Ramos (cell line): ENCODE measurements around the gene PARD3.
"Not testable (repeated sequence)": the region's sequence is repeated elsewhere in the genome, so short reads cannot be mapped to it uniquely, and the experiment has no call there.

Experiments used
- in situ Hi-C: fragments of 300-500 bp; cut with MboI; formaldehyde crosslinking; loops from one replicate; pipeline ENCODE4 v1.14.3; 2022; ENCODE audit warnings: low sequenced_read_pairs; ENCODE audit not compliant: unreplicated experiment

PARD3 gene

DNA sequence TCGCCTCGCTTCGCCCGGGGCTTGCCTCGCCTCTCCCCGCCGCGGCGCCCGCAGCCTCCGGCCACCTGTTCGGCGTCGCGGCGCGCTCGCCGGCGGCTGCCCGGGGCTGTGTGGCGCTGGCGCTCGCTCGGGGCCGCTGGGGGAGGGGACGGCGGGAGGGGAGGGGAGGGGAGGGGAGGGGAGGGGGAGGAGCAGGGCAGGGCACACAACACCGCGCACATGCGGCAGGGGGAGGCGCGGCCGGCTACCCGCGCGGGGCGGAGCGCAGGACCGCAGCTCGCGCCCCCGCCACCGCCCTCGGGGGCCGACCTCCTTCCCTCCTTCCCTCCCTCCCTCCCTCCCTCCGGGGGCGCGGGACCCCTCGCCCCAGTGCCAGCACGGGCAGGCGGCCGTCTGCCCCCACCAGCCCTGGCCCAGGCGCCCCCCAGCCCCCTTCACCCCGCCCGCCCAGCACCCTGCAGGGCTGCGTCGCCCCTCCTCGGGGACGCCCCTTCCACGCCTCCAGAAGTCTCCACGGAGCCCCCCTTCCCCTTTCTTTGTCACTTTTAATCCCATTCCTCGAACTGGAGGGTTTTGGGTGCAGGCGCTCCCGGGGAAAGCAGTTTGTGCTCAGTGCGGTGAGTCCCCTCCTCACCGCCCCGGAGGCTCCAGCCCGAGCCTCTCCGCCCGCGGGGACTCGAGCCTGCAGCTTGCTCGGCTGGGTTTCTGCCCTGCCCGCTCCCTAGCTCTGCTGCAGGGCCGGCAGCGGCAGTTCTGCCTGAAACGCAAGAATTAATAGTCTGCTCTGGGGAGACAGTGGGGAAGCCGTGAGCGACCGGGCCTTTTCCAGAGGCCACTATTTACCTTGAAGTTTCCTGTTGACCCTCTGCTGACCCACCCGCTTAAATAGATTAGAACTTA is at the start of gene PARD3:
Gene PARD3, minus strand, starts transcription at position 112 of the 900 bp plus-strand sequence. CDS start 301 bp downstream, outside the sequence.
- in situ Hi-C loops = no loop called here

DNA sequence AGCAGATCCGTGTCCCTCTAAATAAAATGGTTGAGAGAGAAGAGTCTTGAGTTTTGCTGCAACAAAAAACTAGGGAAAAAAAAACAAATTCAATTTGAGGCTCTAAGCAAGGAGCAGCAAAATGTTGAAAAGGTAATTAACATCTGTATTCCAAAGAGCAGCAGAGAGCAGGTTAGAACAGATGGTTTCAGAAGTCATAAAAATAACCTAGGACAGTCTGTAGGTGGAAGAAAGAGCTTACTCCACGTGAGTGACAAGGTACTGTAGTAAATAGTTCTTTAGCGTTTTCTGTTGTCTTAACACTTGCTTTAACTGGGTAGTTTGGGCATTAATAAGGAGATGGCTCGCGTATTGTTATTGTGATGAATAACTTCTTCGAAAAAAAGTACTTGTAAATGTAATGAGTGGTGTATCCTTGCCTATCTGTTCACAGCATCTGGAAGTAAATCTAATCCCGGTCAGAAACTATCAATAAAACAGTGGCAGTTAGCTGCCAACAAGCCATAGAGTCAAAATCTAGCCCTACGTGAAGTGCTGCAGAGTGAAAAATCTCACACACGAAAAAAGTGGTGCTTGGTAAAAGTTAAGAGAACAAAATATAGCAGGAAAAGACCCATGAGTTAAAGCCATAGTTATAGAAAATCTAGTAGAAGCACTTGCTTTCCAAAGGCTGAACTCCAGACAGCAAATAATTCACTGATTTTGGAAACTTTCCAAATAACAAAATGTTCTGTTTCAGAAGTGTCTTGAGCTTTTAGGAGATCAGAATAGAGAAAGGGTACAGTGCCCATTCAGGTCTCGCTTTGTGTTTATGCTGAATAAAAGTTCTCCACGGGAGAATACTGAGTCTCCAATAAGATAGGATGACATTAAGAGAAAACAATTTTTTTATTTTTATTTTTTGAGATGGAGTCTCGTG is 49.3 kb upstream of the PARD3 start:
- in situ Hi-C loops = no loop called here

DNA sequence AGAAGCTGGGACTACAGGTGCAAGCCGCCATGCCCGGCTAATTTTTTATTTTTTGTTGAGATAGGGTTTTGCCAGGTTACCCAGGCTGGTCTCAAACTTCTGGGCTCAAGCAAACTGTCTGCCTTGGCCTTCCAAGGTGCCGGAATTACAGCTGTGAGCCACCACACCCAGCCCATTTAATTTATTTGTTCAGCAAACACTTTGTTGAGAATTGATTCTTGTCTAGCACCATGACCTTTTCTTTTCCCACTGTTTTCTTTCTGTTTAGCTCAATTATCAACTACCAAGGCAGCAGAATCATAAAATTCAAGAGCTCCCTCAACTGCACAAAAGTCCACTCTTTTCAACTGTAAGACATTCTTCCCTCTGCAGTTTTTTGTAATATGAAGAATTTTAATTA is 47.8 kb upstream of the PARD3 start:
- in situ Hi-C loops = no loop called here

DNA sequence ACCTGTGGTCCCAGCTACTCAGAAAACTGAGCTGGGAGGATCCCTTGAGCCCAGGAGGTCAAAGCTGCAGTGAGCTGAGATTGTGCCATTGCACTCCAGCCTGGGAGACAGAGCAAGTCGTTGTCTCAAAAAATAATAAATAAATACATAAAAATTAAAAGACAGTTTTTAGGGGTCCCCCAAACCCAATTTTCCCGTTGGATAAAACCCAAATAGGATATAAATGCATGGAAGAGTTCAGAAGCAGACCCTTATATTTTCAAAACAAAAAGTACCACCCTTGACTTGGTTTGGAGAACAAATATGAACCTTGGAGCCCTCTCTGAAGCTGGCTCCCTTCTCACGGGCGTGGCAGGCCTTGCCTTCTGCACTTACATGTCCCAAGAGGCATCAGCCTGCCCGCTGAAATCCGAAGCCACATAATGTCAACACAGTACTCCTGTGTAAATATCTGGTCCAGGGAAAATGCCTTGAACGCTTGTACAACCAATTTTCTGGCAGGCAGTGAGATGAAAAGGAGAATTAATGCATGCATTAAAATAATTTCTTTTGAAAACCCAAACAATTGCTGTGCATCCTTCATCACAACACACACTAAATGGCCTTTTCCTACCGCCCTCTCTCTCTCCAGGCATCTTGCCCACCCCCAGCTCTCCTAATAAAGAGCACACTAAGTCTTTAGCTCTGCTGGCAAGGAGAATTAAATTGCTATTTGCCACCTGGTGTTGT is 46.4 kb upstream of the PARD3 start:
- in situ Hi-C loops = no loop called here

DNA sequence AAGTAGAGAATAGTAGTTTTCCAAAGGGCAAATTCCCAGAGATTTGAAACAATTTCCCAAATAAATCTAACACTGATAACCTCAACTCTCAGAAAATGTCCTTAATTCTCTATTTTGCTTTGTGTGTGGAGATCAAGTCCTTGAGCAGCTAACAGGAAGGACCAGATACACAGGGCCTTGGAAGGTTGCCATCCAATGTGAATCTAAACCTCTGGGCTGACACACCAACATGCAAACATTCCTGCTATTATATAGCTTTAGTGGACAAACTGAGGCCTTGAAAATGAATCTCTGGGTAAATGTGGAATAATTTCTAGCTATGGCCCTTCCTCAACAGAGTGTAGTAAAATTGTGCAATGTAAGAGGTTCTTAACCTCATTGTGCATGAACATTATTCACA is 44.1 kb upstream of the PARD3 start:
- in situ Hi-C loops = no loop called here

DNA sequence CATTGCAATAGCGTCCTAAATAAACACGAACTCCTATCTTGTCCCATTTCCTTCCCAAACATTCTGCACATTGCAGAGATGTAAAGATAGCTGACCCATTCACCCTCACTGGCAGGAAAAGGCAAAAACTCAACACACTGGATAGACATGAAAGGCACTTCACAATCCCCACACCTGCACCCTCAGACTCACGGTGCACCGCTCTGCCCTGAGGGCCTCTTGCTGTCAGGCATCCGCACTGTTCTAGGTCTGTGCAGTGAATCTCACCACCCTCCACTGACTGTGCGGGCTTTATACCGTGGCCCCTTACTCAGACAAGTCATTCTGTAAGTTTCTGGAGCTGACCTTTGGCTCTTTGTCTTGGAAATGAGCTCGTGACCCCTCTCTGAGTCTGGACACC is 42.9 kb upstream of the PARD3 start:
- in situ Hi-C loops = no loop called here

DNA sequence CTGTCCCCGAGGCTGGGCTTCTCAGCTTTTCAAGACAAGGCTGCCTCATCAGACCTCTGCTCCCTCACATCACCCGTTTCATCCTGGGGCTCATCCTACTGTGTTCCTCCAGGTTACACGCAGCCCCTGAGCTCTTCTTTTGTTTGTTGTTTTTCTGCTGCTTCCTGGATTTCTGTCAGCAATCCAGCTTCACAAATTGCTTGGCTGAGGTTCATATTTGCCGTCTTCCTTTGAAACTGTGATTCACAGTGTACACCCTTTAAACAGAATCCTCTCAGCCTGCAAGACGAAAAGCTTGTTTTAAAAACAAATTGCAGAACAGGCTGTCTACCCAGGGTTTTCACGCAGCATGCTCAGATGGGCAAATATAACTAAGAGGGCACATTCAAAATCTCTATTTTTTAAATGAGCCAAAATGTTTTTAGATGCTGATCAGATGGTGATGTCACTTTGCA is 39.1 kb upstream of the PARD3 start:
- in situ Hi-C loops = no loop called here

DNA sequence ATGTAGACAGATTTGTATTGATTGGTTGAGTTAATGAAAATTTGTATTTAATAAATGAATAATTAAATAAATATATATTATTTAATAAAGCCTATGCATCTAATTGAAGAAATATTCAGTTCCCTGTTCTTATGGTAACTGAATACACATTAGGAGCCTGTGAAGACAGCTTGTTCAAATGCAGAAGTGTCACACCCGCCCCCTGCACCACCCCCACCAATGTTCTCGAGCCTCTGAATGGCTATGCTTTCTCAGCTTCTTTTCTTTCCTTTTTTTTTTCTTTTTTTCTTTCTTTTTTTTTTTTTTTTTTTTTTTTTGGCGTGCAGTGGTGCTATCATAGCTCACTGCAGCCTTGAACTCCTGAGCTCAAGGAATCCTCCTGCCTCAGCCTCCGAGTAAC is 38.3 kb upstream of the PARD3 start:
- in situ Hi-C loops = no loop called here

DNA sequence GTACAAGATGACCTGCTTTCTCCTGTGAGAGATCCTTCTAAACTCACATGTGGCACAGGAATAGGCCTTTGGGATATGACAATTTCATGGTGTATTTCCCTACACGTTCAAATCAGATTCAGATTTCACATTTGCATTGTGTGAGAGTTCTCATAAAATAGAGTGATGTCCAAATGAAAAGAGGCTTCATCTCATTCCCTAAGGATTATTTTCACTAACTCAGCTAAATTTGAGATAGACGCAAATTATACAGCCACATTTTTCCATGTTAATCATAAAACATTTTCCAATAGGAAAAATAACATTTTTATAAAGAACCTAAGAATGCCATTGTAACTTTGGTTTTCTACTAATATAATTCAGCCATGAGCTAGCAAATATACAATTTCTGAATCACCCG is 35.5 kb upstream of the PARD3 start:
- in situ Hi-C loops = no loop called here

DNA sequence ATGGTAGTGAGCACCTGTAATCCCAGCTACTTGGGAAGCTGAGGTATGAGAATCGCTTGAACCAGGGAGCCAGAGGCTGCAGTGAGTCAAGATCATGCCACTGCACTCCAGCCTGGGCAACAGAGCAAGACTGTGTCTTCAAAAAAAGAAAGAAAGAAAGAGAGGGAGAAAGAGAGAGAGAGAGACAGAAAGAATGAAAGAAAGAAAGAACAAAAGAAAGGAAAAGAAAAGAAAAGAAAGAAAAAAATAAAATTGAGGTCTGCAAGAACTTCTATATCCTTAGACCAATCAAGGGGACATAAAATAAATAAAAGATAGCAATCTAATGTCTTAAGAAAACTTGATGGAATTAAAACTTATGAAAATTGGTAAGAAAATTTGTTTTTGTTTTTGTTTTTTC is 34.9 kb upstream of the PARD3 start:
- in situ Hi-C loops = no loop called here

DNA sequence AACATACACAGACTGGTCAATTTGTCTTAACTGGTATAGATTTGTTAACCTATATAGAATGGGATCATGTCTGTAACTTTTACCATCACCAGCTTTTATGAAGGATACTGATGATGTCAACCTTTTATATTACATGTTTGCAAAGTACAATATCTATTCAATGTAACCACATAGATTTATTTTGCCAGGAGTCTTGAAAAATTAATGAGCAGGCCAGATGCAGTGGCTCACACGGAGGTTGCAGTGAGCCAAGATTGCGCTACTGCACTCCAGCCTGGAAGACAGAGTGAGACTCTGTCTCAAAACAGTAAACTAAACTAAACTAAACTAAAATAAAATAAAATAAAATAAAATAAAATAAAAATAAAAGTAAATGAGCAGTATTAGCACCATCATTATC is 30.0 kb upstream of the PARD3 start:
- in situ Hi-C loops = no loop called here

DNA sequence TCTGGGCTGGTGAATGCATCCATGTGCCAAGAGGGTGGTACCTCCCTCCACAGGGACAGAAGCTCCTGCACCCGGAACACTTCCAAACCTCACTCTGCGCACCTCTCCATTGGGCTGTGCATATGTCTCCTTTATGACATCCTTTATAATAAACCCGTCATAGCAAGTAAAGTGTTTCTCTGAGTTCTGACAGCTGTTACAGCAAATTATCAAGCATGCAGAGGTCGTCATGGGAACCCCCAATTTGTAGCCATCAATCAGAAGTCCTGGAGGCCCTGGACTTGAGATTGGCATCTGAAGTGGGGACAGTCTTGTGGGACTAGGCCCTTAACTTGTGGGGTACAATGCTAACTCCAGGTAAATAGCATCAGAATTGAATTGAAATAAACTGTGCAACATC is 29.4 kb upstream of the PARD3 start:
- in situ Hi-C loops = no loop called here

DNA sequence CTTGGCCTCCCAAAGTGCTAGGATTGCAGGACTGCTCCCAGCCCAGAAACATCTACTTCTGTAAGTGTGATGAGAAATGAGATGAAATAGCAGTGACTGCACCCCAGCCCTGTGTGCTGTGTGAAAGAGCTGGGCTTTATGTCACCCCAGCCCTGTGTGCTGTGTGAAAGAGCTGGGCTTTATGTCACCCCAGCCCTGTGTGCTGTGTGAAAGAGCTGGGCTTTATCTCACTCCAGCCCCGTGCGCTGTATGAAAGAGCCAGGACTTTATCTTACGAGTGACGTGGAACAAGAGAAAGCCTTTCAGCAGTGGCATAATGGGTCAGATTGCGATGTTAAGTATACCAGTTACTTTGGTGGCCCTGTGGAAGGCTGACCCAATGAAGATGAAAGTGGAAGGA is 28.4 kb upstream of the PARD3 start:
- in situ Hi-C loops = not testable (repeated sequence)

DNA sequence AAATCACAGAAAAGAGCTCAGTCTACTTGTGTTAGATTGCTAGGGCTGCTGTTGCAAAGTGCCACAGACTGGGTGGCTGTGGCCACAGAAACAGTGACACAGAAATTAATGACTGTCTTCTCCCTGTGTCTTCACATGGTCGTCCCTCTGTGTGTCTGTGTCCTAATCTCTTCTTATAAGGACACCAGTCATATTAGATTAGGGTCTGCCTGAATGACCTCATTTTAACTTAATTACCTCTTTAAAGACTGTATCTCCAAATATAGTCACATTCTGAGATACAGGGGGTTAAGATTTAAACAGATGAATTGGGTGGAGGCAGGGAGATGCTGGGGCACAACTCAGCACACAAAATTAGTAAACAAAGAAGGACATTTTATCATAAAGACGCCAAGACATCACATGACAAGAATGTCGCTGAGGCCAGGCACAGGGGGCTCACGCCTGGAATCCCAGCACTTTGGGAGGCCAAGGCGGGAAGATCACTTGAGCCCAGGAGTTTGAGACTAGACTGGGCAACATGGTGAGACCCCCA is 23.3 kb upstream of the PARD3 start:
- in situ Hi-C loops = no loop called here

DNA sequence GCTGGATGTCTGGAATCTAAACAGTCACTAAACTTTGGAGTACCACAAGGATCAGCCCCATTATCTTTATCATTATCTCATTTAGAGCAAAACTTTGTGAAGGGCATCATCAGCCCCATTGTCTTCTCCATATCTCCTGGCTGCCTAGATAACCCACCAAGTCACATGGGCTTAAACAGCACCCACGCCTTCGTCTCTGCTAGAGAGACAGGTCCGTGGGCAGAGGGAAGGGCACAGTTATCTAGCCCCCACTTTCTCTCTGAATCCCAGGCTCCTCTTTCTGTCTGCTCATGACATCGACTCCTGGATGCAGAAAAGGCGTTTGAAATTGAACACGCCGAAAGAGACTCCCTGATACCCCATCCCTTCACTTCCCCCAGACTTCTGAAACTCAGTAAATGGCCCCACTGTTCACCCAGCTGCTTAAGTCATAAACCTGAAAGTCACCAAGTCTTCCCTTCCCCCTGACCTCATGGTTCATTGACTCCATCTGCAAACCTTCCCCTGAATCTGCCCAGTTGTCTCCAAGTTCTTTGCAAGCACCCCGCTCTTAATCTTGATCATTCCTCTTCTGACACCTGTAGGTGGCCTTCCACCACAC is 20.9 kb upstream of the PARD3 start:
- in situ Hi-C loops = no loop called here

DNA sequence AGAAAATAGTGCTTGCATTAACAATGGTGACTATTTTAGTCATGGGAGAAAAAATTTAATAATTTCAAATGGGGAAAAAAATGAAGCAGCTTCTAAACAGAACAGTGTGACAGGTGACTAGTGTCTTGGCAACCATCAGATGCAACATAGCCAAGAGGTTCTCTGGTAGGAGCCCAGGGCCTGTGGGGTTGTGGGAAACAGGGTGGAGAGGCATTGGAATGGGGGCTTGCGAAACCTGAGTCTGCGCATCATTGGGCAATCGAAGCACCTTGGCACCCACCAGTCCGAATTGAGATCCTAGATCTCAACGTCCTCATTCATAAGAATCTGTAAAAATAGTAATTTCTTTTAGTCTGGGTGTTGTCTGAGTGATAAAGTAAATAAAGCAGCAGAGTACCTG is 19.2 kb upstream of the PARD3 start:
- in situ Hi-C loops = no loop called here

DNA sequence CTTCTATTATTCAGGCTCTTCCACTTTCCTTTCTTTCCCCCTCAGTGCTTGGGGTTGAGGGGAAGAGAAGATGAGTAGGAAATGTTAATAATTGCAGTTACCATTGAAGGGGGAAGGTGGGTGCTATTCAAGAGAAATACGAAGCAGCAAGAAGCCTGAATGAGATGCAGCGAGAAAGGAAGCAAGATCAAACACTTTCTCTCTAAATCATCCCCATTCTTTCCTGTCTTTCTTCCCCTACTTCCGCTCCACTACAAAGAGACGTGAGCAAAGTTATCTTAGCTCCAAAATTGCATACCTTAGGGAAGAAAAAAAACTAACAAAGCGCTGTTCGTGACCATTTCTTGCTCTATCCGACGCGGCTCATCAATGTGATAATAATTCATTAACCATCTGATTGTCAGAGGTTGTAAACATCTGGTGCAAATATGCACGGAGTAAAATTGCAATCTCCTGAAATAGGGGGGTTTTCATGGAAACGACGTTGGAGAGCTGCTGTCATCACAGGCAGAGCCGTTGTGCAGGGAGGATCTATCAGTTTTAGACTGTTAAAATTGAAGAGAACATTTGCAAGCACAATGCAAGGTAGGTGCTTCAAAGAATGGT is 15.2 kb upstream of the PARD3 start:
- in situ Hi-C loops = no loop called here

DNA sequence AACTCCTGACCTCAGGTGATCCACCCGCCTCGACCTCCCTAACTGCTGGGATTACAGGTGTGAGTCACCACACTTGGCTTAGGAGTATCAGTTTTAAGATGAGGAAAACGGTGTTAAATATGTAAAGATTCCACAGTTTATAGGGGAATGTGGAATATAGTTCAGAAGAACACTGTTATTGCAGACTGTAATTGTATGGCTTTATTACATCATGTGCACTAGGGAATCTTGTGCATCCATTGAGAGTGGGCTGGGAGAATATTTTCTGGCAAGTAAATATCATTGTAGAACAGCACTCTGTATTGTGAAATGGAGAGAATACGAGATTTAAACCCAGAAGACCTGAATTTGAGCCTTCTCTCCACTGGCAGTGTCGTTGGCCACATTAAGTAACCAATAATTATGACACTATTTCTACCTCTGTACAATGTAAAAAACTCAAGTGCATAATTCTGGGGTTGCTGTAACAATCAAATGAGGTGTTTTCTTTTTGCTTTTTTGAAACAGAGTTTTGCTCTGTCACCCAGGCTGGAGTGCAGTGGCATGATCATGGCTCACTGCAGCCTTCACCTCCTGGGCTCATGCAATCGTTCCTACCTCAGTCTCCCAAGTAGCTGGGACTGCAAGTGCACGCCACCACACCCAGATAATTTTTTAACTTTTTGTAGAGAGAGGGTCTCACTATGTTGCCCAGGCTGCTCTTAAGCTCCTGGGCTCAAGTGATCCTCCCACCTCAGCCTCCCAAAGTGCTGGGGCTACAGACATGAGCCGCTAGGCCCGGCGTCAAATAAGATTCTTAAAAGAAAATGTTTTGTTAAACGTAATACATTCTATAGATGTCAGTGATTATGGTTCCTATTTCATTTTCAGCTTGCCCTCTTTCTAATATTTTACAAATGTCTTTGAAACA is 12.0 kb upstream of the PARD3 start:
- in situ Hi-C loops = no loop called here
